HepG2 (cell line): ENCODE data around the gene ATRIP. TPM values are rescaled to one million over a fixed set of nuclear protein-coding genes. Genes with fewer than 3 reads are reported as not detected.
A peak's percentile ranks its signal among the peaks of the same experiment; 100 is the strongest.

Experiments
- AGO1 ChIP-seq: fragments of 200-400 bp; formaldehyde crosslinking; IDR thresholded peaks from 2 replicates; pipeline ENCODE4 v1.6.1; 2017; ENCODE audit warnings: mild to moderate bottlenecking, low read depth, low read length, moderate library complexity; ENCODE audit not compliant: poor library complexity, severe bottlenecking
- BRD4 ChIP-seq: sonication (generic); formaldehyde crosslinking; IDR thresholded peaks from 2 replicates; pipeline ENCODE4 v1.4.0; 2020; ENCODE audit warnings: missing genetic modification reagents
- DR1 ChIP-seq: sonication (generic); formaldehyde crosslinking; IDR thresholded peaks from 2 replicates; pipeline ENCODE4 v1.8.0; 2021; ENCODE audit warnings: mild to moderate bottlenecking, missing genetic modification reagents, inconsistent platforms
- GATAD2A ChIP-seq: IDR thresholded peaks from 2 replicates; pipeline ENCODE4 v1.6.1; 2016
- RBM22 ChIP-seq: fragments of 200-400 bp; formaldehyde crosslinking; optimal IDR thresholded peaks from 2 replicates; pipeline ENCODE3; 2017; ENCODE audit warnings: mild to moderate bottlenecking, low read length, moderate library complexity
- SNAPC4 ChIP-seq: sonication (generic); formaldehyde crosslinking; IDR thresholded peaks from 2 replicates; pipeline ENCODE4 v1.4.0; 2020; ENCODE audit warnings: mild to moderate bottlenecking, missing genetic modification reagents
- ZBTB38 ChIP-seq: sonication (generic); formaldehyde crosslinking; IDR thresholded peaks from 2 replicates; pipeline ENCODE4 v1.5.1; 2020; ENCODE audit warnings: mild to moderate bottlenecking, missing genetic modification reagents
- ZNF225 ChIP-seq: sonication (generic); formaldehyde crosslinking; IDR thresholded peaks from 2 replicates; pipeline ENCODE4 v1.4.0; 2020; ENCODE audit warnings: mild to moderate bottlenecking, missing genetic modification reagents
- ZNF275 ChIP-seq: sonication (generic); formaldehyde crosslinking; IDR thresholded peaks from 2 replicates; pipeline ENCODE4 v1.8.0; 2022; ENCODE audit warnings: missing genetic modification reagents, mild to moderate bottlenecking, inconsistent platforms, borderline replicate concordance
- ZNF34 ChIP-seq: sonication (generic); formaldehyde crosslinking; IDR thresholded peaks from 2 replicates; pipeline ENCODE4 v1.4.0; 2020; ENCODE audit warnings: mild to moderate bottlenecking, missing genetic modification reagents, borderline replicate concordance
- ZNF576 ChIP-seq: sonication (generic); formaldehyde crosslinking; IDR thresholded peaks from 2 replicates; pipeline ENCODE4 v1.4.0; 2020; ENCODE audit warnings: mild to moderate bottlenecking, missing genetic modification reagents
- polyA plus RNA-seq, 8 experiments: library from polyadenylated mRNA; depleted of rRNA in 3 of 8; stranded (reverse) in 7 of 8; unstranded in 1 of 8; fragments of >200 nt; fragmentation: Illumina TruSeq in 4 of 8; extraction: Trizol in 4 of 8; gene quantifications; 2 replicates each; pipeline versions ENCODE4 v1.2.1 to v1.2.3, GENCODE V29; 2011 to 2016; ENCODE audit warnings: low read depth in 4 of 8, missing spikeins in 1 of 8, mixed read lengths in 1 of 8; ENCODE audit not compliant: insufficient read depth in 1 of 8
- total RNA-seq, 5 experiments: library from RNA; depleted of rRNA; stranded (reverse); fragments of >200 nt; fragmentation: Illumina TruSeq; extraction: Trizol; gene quantifications; 2 replicates each; pipeline ENCODE4 v1.2.3, GENCODE V29; 2016; ENCODE audit warnings: low read depth in 1 of 5
- TF ChIP-seq, protein P1 (sequence below): sonication (generic); formaldehyde crosslinking; IDR thresholded peaks from 2 replicates; pipeline ENCODE4 v1.4.0; 2020; ENCODE audit warnings: missing genetic modification reagents
- TF ChIP-seq, protein P2 (sequence below): sonication (generic); formaldehyde crosslinking; IDR thresholded peaks from 2 replicates; pipeline ENCODE4 v1.9.0; 2021; ENCODE audit warnings: missing genetic modification reagents, borderline replicate concordance
- TF ChIP-seq, protein P3 (sequence below): IDR thresholded peaks from 2 replicates; pipeline ENCODE4 v1.6.1; 2012; ENCODE audit warnings: low read length, improper control_type of control experiment

ATRIP gene
- total and polyA plus RNA-seq, 2 of the 13 experiments (the other 11 are each of a cell fraction or from before 2014, with no cell fraction given): 5.1 to 12.5 TPM

DNA sequence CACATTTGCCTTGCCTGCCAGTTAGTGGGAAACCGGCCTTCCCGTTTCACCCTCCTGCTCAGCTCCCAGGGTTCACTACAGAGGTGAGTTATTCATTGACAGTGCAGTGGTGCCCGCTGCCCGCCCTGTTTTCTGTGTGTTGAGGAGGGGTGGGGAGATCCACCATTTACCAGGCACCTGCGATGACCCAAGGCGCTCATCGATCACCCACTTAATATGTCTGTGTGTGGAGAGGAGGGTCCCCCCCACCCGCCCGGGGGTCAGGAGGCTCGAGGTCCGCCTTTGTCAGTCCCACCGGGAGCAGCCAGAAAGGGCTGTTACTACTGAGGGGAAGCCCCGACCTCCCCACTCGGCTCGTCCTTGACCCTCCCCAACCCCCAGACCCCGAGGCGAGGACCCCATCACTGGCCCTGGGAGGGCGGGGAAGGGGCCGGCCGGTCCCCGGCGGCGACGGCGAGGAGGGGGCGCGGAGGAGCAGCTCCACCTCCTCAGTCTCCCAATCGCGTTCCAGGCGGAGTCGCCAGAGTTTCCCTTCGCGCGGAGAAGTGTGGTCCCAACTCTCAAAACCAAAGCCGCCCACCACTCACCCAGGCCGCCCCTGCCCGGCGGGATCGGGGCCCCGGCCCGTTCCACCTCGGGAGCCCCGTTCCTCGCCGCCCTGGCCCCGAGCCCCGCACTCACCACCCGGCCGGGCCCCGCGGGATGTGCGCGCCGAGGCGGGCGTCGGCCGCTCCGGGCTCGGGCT lies 17.8 kb upstream of the ATRIP start (continued):
- no peak; the same call in 1 of the 2 replicates for TF ChIP-seq SNAPC4 (CRISPR knock-in tag)
- TF ChIP-seq, protein P1, sequence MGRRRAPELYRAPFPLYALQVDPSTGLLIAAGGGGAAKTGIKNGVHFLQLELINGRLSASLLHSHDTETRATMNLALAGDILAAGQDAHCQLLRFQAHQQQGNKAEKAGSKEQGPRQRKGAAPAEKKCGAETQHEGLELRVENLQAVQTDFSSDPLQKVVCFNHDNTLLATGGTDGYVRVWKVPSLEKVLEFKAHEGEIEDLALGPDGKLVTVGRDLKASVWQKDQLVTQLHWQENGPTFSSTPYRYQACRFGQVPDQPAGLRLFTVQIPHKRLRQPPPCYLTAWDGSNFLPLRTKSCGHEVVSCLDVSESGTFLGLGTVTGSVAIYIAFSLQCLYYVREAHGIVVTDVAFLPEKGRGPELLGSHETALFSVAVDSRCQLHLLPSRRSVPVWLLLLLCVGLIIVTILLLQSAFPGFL (CRISPR knock-in tag): no peak
- TF ChIP-seq ZNF576 (CRISPR knock-in tag): no peak
- no peak for TF ChIP-seq ZNF225 (CRISPR knock-in tag)
- no peak for TF ChIP-seq BRD4
- peak; percentile 23 for TF ChIP-seq RBM22
- TF ChIP-seq ZBTB38 (CRISPR knock-in tag): peak; percentile 58; the same call in 1 of the 2 replicates
- peak; percentile 81 for TF ChIP-seq GATAD2A (CRISPR knock-in tag)
- TF ChIP-seq DR1: 0 out of 2 replicates have a peak, but pooled peaks have one; percentile 24
- TF ChIP-seq, protein P2, sequence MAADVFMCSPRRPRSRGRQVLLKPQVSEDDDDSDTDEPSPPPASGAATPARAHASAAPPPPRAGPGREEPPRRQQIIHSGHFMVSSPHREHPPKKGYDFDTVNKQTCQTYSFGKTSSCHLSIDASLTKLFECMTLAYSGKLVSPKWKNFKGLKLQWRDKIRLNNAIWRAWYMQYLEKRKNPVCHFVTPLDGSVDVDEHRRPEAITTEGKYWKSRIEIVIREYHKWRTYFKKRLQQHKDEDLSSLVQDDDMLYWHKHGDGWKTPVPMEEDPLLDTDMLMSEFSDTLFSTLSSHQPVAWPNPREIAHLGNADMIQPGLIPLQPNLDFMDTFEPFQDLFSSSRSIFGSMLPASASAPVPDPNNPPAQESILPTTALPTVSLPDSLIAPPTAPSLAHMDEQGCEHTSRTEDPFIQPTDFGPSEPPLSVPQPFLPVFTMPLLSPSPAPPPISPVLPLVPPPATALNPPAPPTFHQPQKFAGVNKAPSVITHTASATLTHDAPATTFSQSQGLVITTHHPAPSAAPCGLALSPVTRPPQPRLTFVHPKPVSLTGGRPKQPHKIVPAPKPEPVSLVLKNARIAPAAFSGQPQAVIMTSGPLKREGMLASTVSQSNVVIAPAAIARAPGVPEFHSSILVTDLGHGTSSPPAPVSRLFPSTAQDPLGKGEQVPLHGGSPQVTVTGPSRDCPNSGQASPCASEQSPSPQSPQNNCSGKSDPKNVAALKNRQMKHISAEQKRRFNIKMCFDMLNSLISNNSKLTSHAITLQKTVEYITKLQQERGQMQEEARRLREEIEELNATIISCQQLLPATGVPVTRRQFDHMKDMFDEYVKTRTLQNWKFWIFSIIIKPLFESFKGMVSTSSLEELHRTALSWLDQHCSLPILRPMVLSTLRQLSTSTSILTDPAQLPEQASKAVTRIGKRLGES (CRISPR knock-in tag): no peak
- TF ChIP-seq ZNF275 (CRISPR knock-in tag): no peak
- TF ChIP-seq, protein P3, sequence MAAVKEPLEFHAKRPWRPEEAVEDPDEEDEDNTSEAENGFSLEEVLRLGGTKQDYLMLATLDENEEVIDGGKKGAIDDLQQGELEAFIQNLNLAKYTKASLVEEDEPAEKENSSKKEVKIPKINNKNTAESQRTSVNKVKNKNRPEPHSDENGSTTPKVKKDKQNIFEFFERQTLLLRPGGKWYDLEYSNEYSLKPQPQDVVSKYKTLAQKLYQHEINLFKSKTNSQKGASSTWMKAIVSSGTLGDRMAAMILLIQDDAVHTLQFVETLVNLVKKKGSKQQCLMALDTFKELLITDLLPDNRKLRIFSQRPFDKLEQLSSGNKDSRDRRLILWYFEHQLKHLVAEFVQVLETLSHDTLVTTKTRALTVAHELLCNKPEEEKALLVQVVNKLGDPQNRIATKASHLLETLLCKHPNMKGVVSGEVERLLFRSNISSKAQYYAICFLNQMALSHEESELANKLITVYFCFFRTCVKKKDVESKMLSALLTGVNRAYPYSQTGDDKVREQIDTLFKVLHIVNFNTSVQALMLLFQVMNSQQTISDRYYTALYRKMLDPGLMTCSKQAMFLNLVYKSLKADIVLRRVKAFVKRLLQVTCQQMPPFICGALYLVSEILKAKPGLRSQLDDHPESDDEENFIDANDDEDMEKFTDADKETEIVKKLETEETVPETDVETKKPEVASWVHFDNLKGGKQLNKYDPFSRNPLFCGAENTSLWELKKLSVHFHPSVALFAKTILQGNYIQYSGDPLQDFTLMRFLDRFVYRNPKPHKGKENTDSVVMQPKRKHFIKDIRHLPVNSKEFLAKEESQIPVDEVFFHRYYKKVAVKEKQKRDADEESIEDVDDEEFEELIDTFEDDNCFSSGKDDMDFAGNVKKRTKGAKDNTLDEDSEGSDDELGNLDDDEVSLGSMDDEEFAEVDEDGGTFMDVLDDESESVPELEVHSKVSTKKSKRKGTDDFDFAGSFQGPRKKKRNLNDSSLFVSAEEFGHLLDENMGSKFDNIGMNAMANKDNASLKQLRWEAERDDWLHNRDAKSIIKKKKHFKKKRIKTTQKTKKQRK: no peak
- no peak for TF ChIP-seq AGO1
- no peak for TF ChIP-seq ZNF34 (CRISPR knock-in tag)
